H1 (cell line): ENCODE data around the gene SLC25A21. TPM values are rescaled to one million over a fixed set of nuclear protein-coding genes. Genes with fewer than 3 reads are reported as not detected.

ENCODE experiments used
- CTCF ChIA-PET: fragments of 300-600 bp; sonication (Branson Sonifier 250); formaldehyde crosslinking; loops from one replicate; lab custom pipeline; 2021; ENCODE audit not compliant: partially characterized antibody; lab: Charles Lee
- POLR2A ChIA-PET: fragments of 300-600 bp; sonication (Branson Sonifier 250); formaldehyde crosslinking; loops from one replicate; lab custom pipeline; 2021; ENCODE audit warnings: inconsistent platforms; ENCODE audit not compliant: partially characterized antibody; lab: Charles Lee
- DNase-seq, 2 experiments: peaks; one replicate each; pipeline versions ENCODE4 v3.0.0 to v3.0.0-alpha.2; 2010 to 2022; ENCODE audit warnings: low spot score in 2 of 2, low read depth in 1 of 2, mixed read lengths in 1 of 2
- FAIRE-seq: peaks from 2 replicates; lab custom pipeline; 2011; peaks lifted over from hg19 to GRCh38; lab: Jason Lieb, UNC
- H2AFZ ChIP-seq: 2 replicates; pipeline ENCODE4 v1.8.1; 2012; ENCODE audit warnings: low read length, inconsistent platforms
- H2AK5ac ChIP-seq: 2 replicates; pipeline ENCODE4 v1.6.1; 2013; ENCODE audit warnings: low read depth, low read length
- H2BK120ac ChIP-seq: replicated peaks from 2 replicates; pipeline ENCODE3; 2013; ENCODE audit warnings: low read depth, low read length, inconsistent platforms
- H2BK12ac ChIP-seq: 2 replicates; pipeline ENCODE4 v1.6.1; 2013; ENCODE audit warnings: low read depth, low read length
- H2BK15ac ChIP-seq: 2 replicates; pipeline ENCODE4 v1.6.1; 2013; ENCODE audit warnings: low read length
- H2BK20ac ChIP-seq: 2 replicates; pipeline ENCODE4 v1.6.1; 2013; ENCODE audit warnings: low read length
- H2BK5ac ChIP-seq: 2 replicates; pipeline ENCODE4 v1.6.1; 2013; ENCODE audit warnings: low read depth, low read length
- H3K14ac ChIP-seq: 2 replicates; pipeline ENCODE4 v1.6.1; 2013; ENCODE audit warnings: inconsistent platforms; ENCODE audit not compliant: insufficient read length
- H3K18ac ChIP-seq: 2 replicates; pipeline ENCODE4 v1.6.1; 2013; ENCODE audit warnings: low read length; ENCODE audit errors: extremely low read depth
- H3K23ac ChIP-seq: 2 replicates; pipeline ENCODE4 v1.6.1; 2013; ENCODE audit warnings: inconsistent platforms; ENCODE audit not compliant: insufficient read length
- H3K23me2 ChIP-seq: 2 replicates; pipeline ENCODE4 v1.6.1; 2013; ENCODE audit warnings: low read depth, low read length
- H3K27ac ChIP-seq: 2 replicates; pipeline ENCODE4 v1.6.1; 2011; ENCODE audit warnings: low read depth, low read length, inconsistent platforms
- H3K27me3 ChIP-seq, 4 experiments: replicated peaks in 1 of 4; 1 replicate in 1 of 4; 2 replicates in 3 of 4; pipeline versions ENCODE4 v1.6.1 to v1.8.1; 2011 to 2013; ENCODE audit warnings: low read length in 3 of 4, mild to moderate bottlenecking in 3 of 4, inconsistent platforms in 2 of 4, mixed read lengths in 2 of 4, moderate library complexity in 1 of 4; ENCODE audit not compliant: control insufficient read depth in 3 of 4, insufficient read depth in 3 of 4; ENCODE audit errors: extremely low read depth in 1 of 4
- H3K36me3 ChIP-seq, 4 experiments: 2 replicates each; pipeline versions ENCODE4 v1.6.1 to v1.8.1; 2011 to 2013; ENCODE audit warnings: mild to moderate bottlenecking in 4 of 4, low read length in 3 of 4, moderate library complexity in 2 of 4, control low read depth in 1 of 4, inconsistent platforms in 1 of 4; ENCODE audit not compliant: insufficient read depth in 4 of 4, control insufficient read depth in 2 of 4
- H3K4ac ChIP-seq: replicated peaks from 2 replicates; pipeline ENCODE3; 2013; ENCODE audit warnings: low read length, low read depth, mixed read lengths, inconsistent platforms; ENCODE audit not compliant: insufficient read length
- H3K4me1 ChIP-seq, 4 experiments: replicated peaks in 1 of 4; 1 replicate in 1 of 4; 2 replicates in 3 of 4; pipeline versions ENCODE4 v1.6.1 to v1.8.1; 2011 to 2013; ENCODE audit warnings: low read length in 3 of 4, inconsistent platforms in 2 of 4, mixed read lengths in 1 of 4; ENCODE audit not compliant: insufficient read depth in 4 of 4, control insufficient read depth in 3 of 4
- H3K4me2 ChIP-seq, 2 experiments: 2 replicates each; pipeline versions ENCODE4 v1.6.1 to v1.8.1; 2011 to 2013; ENCODE audit warnings: low read depth in 2 of 2, low read length in 2 of 2, control low read depth in 1 of 2, inconsistent platforms in 1 of 2, mild to moderate bottlenecking in 1 of 2; ENCODE audit not compliant: insufficient read depth in 1 of 2
- H3K4me3 ChIP-seq, 4 experiments: fragments of 200-600, 300-600 bp in 1 of 4; sonication (generic), shearing (Covaris generic), sonication (Bioruptor Twin) in 1 of 4; 2 replicates each; pipeline versions ENCODE4 v1.5.1 to v1.8.1; 2011 to 2016; ENCODE audit warnings: low read length in 4 of 4, low read depth in 3 of 4, control low read depth in 2 of 4, inconsistent platforms in 2 of 4, mild to moderate bottlenecking in 2 of 4, mixed read lengths in 1 of 4, moderate library complexity in 1 of 4; ENCODE audit not compliant: insufficient read depth in 2 of 4; ENCODE audit errors: extremely low read depth in 1 of 4
- H3K56ac ChIP-seq: replicated peaks from 2 replicates; pipeline ENCODE3; 2013; ENCODE audit warnings: low read depth, mild to moderate bottlenecking, mixed read lengths, low read length, inconsistent platforms; ENCODE audit not compliant: insufficient read length
- H3K79me1 ChIP-seq: 2 replicates; pipeline ENCODE4 v1.6.1; 2013; ENCODE audit warnings: low read depth, low read length, control low read depth
- H3K79me2 ChIP-seq, 2 experiments: 2 replicates each; pipeline versions ENCODE4 v1.6.1 to v1.8.1; 2012 to 2013; ENCODE audit warnings: low read length in 2 of 2, mild to moderate bottlenecking in 2 of 2, inconsistent platforms in 1 of 2; ENCODE audit not compliant: insufficient read depth in 2 of 2, control insufficient read depth in 1 of 2
- H3K9ac ChIP-seq, 4 experiments: replicated peaks in 1 of 4; 1 replicate in 1 of 4; 2 replicates in 3 of 4; pipeline versions ENCODE4 v1.6.1 to v1.8.1; 2011 to 2013; ENCODE audit warnings: low read depth in 3 of 4, low read length in 3 of 4, control low read depth in 2 of 4, mild to moderate bottlenecking in 2 of 4, moderate library complexity in 2 of 4, inconsistent platforms in 1 of 4; ENCODE audit errors: extremely low read depth in 1 of 4
- H3K9me3 ChIP-seq, 2 experiments: 2 replicates each; pipeline versions ENCODE4 v1.6.1 to v1.8.1; 2012 to 2013; ENCODE audit warnings: mild to moderate bottlenecking in 2 of 2, moderate library complexity in 2 of 2, control low read depth in 1 of 2, inconsistent platforms in 1 of 2, low read depth in 1 of 2, low read length in 1 of 2, mixed read lengths in 1 of 2; ENCODE audit not compliant: insufficient read depth in 2 of 2
- H4K20me1 ChIP-seq, 2 experiments: replicated peaks in 1 of 2; 2 replicates each; pipeline versions ENCODE3 to v1.8.1; 2011 to 2013; ENCODE audit warnings: inconsistent platforms in 2 of 2, low read length in 2 of 2, mild to moderate bottlenecking in 1 of 2; ENCODE audit not compliant: insufficient read depth in 2 of 2, control insufficient read depth in 1 of 2
- H4K5ac ChIP-seq: 2 replicates; pipeline ENCODE4 v1.6.1; 2013; ENCODE audit warnings: low read length, low read depth, mixed read lengths, inconsistent platforms; ENCODE audit not compliant: insufficient read length
- H4K8ac ChIP-seq: 2 replicates; pipeline ENCODE4 v1.8.0; 2013; ENCODE audit warnings: mild to moderate bottlenecking, moderate library complexity, low read length, inconsistent platforms; ENCODE audit not compliant: insufficient read depth; ENCODE audit errors: extremely low read depth
- H4K91ac ChIP-seq: replicated peaks from 2 replicates; pipeline ENCODE3; 2013; ENCODE audit warnings: low read length, mixed read lengths, inconsistent platforms; ENCODE audit not compliant: insufficient read length
- BACH1 ChIP-seq: IDR thresholded peaks from 2 replicates; pipeline ENCODE4 v1.6.1; 2012; ENCODE audit warnings: low read length, improper control_type of control experiment
- BCL11A ChIP-seq, 2 experiments: IDR thresholded peaks; one replicate each; pipeline ENCODE4 v1.6.1; 2011; ENCODE audit warnings: low read depth in 2 of 2, low read length in 2 of 2, mild to moderate bottlenecking in 2 of 2
- BRCA1 ChIP-seq: IDR thresholded peaks from 2 replicates; pipeline ENCODE4 v1.6.1; 2012; ENCODE audit warnings: low read depth, low read length, improper control_type of control experiment
- CBX8 ChIP-seq: fragments of 300-800, 300-1000 bp; sonication (generic); IDR thresholded peaks from 2 replicates; pipeline ENCODE4 v1.7.1; 2016; ENCODE audit warnings: low read depth, low read length, borderline replicate concordance
- EGR1 ChIP-seq: IDR thresholded peaks from 2 replicates; pipeline ENCODE4 v1.6.1; 2011; ENCODE audit warnings: low read depth, low read length, borderline replicate concordance
- EP300 ChIP-seq, 2 experiments: IDR thresholded peaks; 1 replicate in 1 of 2; 2 replicates in 1 of 2; pipeline ENCODE4 v1.6.1; 2011 to 2012; ENCODE audit warnings: low read depth in 2 of 2, low read length in 2 of 2, mild to moderate bottlenecking in 2 of 2, borderline replicate concordance in 1 of 2, inconsistent platforms in 1 of 2, moderate library complexity in 1 of 2
- GTF2F1 ChIP-seq: IDR thresholded peaks from 2 replicates; pipeline ENCODE4 v1.6.1; 2012; ENCODE audit warnings: low read depth, low read length, improper control_type of control experiment, borderline replicate concordance
- POLR2A ChIP-seq, 2 experiments: IDR thresholded peaks; 1 replicate in 1 of 2; 2 replicates in 1 of 2; pipeline ENCODE4 v1.6.1; 2011; ENCODE audit warnings: low read depth in 2 of 2, low read length in 2 of 2, mild to moderate bottlenecking in 2 of 2; ENCODE audit errors: control extremely low read depth in 1 of 2
- POU5F1 ChIP-seq: IDR thresholded peaks from 2 replicates; pipeline ENCODE4 v1.6.1; 2011; ENCODE audit warnings: low read depth, mild to moderate bottlenecking, low read length, moderate library complexity
- SAP30 ChIP-seq: fragments of 300-600 bp; sonication (generic); IDR thresholded peaks from 2 replicates; pipeline ENCODE4 v1.7.1; 2012; ENCODE audit warnings: low read length, moderate library complexity, mild to moderate bottlenecking, inconsistent platforms; ENCODE audit not compliant: insufficient read depth, insufficient replicate concordance
- YY1 ChIP-seq: IDR thresholded peaks from 2 replicates; pipeline ENCODE4 v1.6.1; 2011; ENCODE audit warnings: low read depth, mild to moderate bottlenecking, low read length
- ZNF274 ChIP-seq: IDR thresholded peaks from 2 replicates; pipeline ENCODE4 v1.7.0; 2012; ENCODE audit warnings: low read length, borderline replicate concordance; ENCODE audit errors: extremely low read depth
- WGBS, 2 experiments: shearing (Covaris generic) in 1 of 2; methylation state at CpG; one replicate each; pipeline versions ENCODE4 v1.1.6 to v1.1.7; 2013 to 2015; ENCODE audit warnings: low lambda C conversion rate in 2 of 2, mixed read lengths in 2 of 2, inconsistent platforms in 1 of 2, low coverage in 1 of 2, missing lambda C conversion rate in 1 of 2; ENCODE audit not compliant: insufficient replicate concordance in 2 of 2, insufficient coverage in 1 of 2, insufficient read length in 1 of 2; ENCODE audit errors: extremely low coverage in 1 of 2, missing lambda C conversion rate in 1 of 2; 5-methylcytosine and 5-hydroxymethylcytosine counted together
- polyA plus RNA-seq, 7 experiments: library from polyadenylated mRNA; depleted of rRNA in 3 of 7; stranded (reverse) in 5 of 7; unstranded in 2 of 7; fragments of >200 nt in 5 of 7; fragments of 200-250 nt in 2 of 7; gene quantifications; 1 replicate in 5 of 7; 2 replicates in 1 of 7; 4 replicates in 1 of 7; pipeline versions ENCODE4 v1.2.1 to v1.2.3, GENCODE V29; 2011 to 2013; ENCODE audit warnings: missing spikeins in 2 of 7, mixed read lengths in 2 of 7
- total RNA-seq: library from RNA; stranded (reverse); fragmentation: NEBNext Ultra II Directional; extraction: Animal tissue kit (Norgen Biotek cat#: 25700); gene quantifications from 2 replicates; pipeline ENCODE4 v1.2.1, GENCODE V29; 2021
- TF ChIP-seq, protein P1 (sequence below): IDR thresholded peaks from 2 replicates; pipeline ENCODE4 v1.6.1; 2012; ENCODE audit warnings: low read length, inconsistent platforms

SLC25A21 gene
- total and polyA plus RNA-seq, 2 of the 8 experiments (the other 6 are each of a cell fraction or from before 2014, with no cell fraction given): 6.9 to 15.7 TPM

DNA sequence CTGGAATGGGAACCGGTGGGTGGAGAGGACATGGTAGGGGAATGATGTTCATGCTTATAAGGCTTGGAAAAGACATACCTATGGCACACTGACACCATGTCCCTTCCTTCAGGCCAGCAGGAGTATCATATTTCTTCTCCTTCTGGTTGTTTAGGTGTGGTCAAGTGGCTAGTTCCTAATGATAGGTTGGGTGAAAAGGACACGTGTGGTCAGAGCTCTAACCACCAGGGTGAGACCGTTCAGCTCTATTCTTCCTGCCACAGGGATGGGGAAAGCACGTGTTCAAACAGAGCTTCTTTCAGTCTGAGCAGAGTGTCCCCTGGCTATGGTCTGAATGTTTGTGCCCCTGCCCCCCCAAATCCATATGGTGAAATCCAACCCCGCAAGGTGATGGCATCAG lies 301.6 kb downstream of the SLC25A21 start:
- no peak for DNase-seq
- H4K20me1 ChIP-seq: no peaks in the 10 kb centered on the region
- no peak overlapping the region for H2BK5ac ChIP-seq
- no peaks in the 10 kb centered on the region for H3K79me1 ChIP-seq
- H2AK5ac ChIP-seq: no peak overlapping the region
- H2BK15ac ChIP-seq: no peak overlapping the region
- no peaks in the 10 kb centered on the region for H3K36me3 ChIP-seq
- CTCF ChIA-PET: interaction anchor here (0.7 to 2.2 kb wide), 3 partner anchors 9 to 223 kb away, joined by 3 to 6 read pairs (median 3); no protein-coding TSS in a partner anchor
- H3K79me2 ChIP-seq: no peaks in the 10 kb centered on the region
- H3K9me3 ChIP-seq: no peaks in the 10 kb centered on the region
- no peaks in the 10 kb centered on the region for H3K23me2 ChIP-seq
- no peaks in the 10 kb centered on the region for H3K27me3 ChIP-seq
- no peak overlapping the region for H4K5ac ChIP-seq
- POLR2A ChIA-PET: no interaction called here
- H3K4ac ChIP-seq: no peak overlapping the region
- no peak overlapping the region for H3K4me3 ChIP-seq
- WGBS, 2 experiments: 73% methylated on average over 5 of the region's 5 CpGs; no CpG with 5 or more reads in 1 of the 2 experiments
- H2BK20ac ChIP-seq: no peak overlapping the region
- no peaks in the 10 kb centered on the region for H3K4me1 ChIP-seq
- H3K18ac ChIP-seq: no peak overlapping the region
- H3K9ac ChIP-seq: no peak overlapping the region
- H4K8ac ChIP-seq: no peak overlapping the region
- H3K14ac ChIP-seq: no peak overlapping the region
- H3K23ac ChIP-seq: no peak overlapping the region
- H2BK120ac ChIP-seq: no peak overlapping the region
- no peak for FAIRE-seq
- H3K4me2 ChIP-seq: no peak overlapping the region
- no peak overlapping the region for H3K56ac ChIP-seq
- no peak overlapping the region for H2BK12ac ChIP-seq
- no peak overlapping the region for H3K27ac ChIP-seq
- H4K91ac ChIP-seq: no peak overlapping the region
- H2AFZ ChIP-seq: no peak overlapping the region
- TF ChIP-seq SAP30: no peak
- TF ChIP-seq BRCA1: no peak
- TF ChIP-seq YY1: no peak
- TF ChIP-seq, protein P1, sequence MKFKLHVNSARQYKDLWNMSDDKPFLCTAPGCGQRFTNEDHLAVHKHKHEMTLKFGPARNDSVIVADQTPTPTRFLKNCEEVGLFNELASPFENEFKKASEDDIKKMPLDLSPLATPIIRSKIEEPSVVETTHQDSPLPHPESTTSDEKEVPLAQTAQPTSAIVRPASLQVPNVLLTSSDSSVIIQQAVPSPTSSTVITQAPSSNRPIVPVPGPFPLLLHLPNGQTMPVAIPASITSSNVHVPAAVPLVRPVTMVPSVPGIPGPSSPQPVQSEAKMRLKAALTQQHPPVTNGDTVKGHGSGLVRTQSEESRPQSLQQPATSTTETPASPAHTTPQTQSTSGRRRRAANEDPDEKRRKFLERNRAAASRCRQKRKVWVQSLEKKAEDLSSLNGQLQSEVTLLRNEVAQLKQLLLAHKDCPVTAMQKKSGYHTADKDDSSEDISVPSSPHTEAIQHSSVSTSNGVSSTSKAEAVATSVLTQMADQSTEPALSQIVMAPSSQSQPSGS: no peak
- no peak for TF ChIP-seq ZNF274
- TF ChIP-seq POU5F1: no peak
- no peak for TF ChIP-seq CBX8
- TF ChIP-seq BACH1: no peak
- no peak for TF ChIP-seq GTF2F1
- TF ChIP-seq EGR1: no peak
- no peak for TF ChIP-seq BCL11A (IDR thresholded peaks at IDR 0.05; ENCODE audit: low read depth in 2 of 2, low read length in 2 of 2)
- no peak for TF ChIP-seq POLR2A (IDR thresholded peaks at IDR 0.05; ENCODE audit: control extremely low read depth in 1 of 2, low read depth in 2 of 2, low read length in 2 of 2)
- no peak for TF ChIP-seq EP300 (IDR thresholded peaks at IDR 0.05; ENCODE audit: borderline replicate concordance in 1 of 2, low read depth in 2 of 2, low read length in 2 of 2)
